Osteocyte (in vitro differentiated cells): ENCODE data around the gene CGA. TPM values are rescaled to one million over a fixed set of nuclear protein-coding genes. Genes with fewer than 3 reads are reported as not detected.

Experiments used
- DNase-seq: peaks from one replicate; pipeline ENCODE4 v3.0.0; 2021; ENCODE audit warnings: mixed read lengths; ENCODE audit not compliant: unreplicated experiment; ENCODE audit errors: extremely low spot score
- H3K27ac Mint-ChIP-seq: one replicate; pipeline ENCODE4 v1.8.0; 2021; ENCODE audit warnings: mild to moderate bottlenecking, mixed read lengths; ENCODE audit not compliant: unreplicated experiment
- H3K27me3 Mint-ChIP-seq: one replicate; pipeline ENCODE4 v1.8.0; 2021; ENCODE audit warnings: mixed read lengths; ENCODE audit not compliant: unreplicated experiment
- H3K36me3 Mint-ChIP-seq: one replicate; pipeline ENCODE4 v1.8.0; 2021; ENCODE audit warnings: mixed read lengths; ENCODE audit not compliant: unreplicated experiment
- H3K4me1 Mint-ChIP-seq: one replicate; pipeline ENCODE4 v1.8.0; 2021; ENCODE audit warnings: mixed read lengths; ENCODE audit not compliant: unreplicated experiment
- H3K4me3 Mint-ChIP-seq: one replicate; pipeline ENCODE4 v1.8.0; 2021; ENCODE audit warnings: mild to moderate bottlenecking, moderate library complexity, mixed read lengths; ENCODE audit not compliant: unreplicated experiment
- H3K9me3 Mint-ChIP-seq: one replicate; pipeline ENCODE4 v1.8.0; 2021; ENCODE audit warnings: mixed read lengths; ENCODE audit not compliant: unreplicated experiment
- CTCF ChIP-seq: fragments of 200-600 bp; sonication (generic); IDR thresholded peaks from 2 replicates; pipeline ENCODE4 v1.5.0; 2021; ENCODE audit warnings: antibody characterized with exemption, mild to moderate bottlenecking, moderate library complexity
- total RNA-seq: library from RNA; stranded (reverse); gene quantifications from 2 replicates; pipeline ENCODE4 v1.2.1, GENCODE V29; 2021

The CGA gene
- total RNA-seq, 1 donor from 2014 or later, result not detected

- peaks cover 41% of the 10 kb centered on the region for H3K27me3 Mint-ChIP-seq
Measured at GRCh38 chr6:87110636-87111035, 15.7 kb upstream of the CGA start.

GRCh38 chr6:87105823-87106222, 10.9 kb upstream of the CGA start:
- no peaks in the 10 kb centered on the region for H3K36me3 Mint-ChIP-seq
- H3K9me3 Mint-ChIP-seq, result no peaks in the 10 kb centered on the region
- TF ChIP-seq CTCF, result no peak

More at GRCh38 chr6:87110636-87111035, 15.7 kb upstream of the CGA start:
- no peak overlapping the region for H3K27ac Mint-ChIP-seq
- no peaks in the 10 kb centered on the region for H3K36me3 Mint-ChIP-seq
- H3K9me3 Mint-ChIP-seq, result no peaks in the 10 kb centered on the region
- H3K4me1 Mint-ChIP-seq, result no peaks in the 10 kb centered on the region
- TF ChIP-seq CTCF, result no peak
- no peak for DNase-seq
- no peak overlapping the region for H3K4me3 Mint-ChIP-seq

GRCh38 chr6:87104667-87105066, 9.8 kb upstream of the CGA start:
- Mint-ChIP-seq H3K4me1 (no peaks in the 10 kb centered on the region), H3K9me3 (no peaks in the 10 kb centered on the region), H3K4me3 (no peak overlapping the region), H3K27ac (no peak overlapping the region), H3K36me3 (no peaks in the 10 kb centered on the region), H3K27me3 (peaks cover 19% of the 10 kb centered on the region)
- no peak for DNase-seq
- no peak for TF ChIP-seq CTCF

More at GRCh38 chr6:87105823-87106222, 10.9 kb upstream of the CGA start:
- Mint-ChIP-seq H3K4me1 (no peaks in the 10 kb centered on the region), H3K27ac (no peak overlapping the region), H3K27me3 (peaks cover 12% of the 10 kb centered on the region), H3K4me3 (no peak overlapping the region)
- no peak for DNase-seq

GRCh38 chr6:87103977-87104601, 9.2 kb upstream of the CGA start:
- no peak overlapping the region for H3K27ac Mint-ChIP-seq
- no peaks in the 10 kb centered on the region for H3K36me3 Mint-ChIP-seq
- peaks cover 22% of the 10 kb centered on the region for H3K27me3 Mint-ChIP-seq
- no peaks in the 10 kb centered on the region for H3K9me3 Mint-ChIP-seq
- H3K4me3 Mint-ChIP-seq, result no peak overlapping the region
- no peak for DNase-seq
- no peaks in the 10 kb centered on the region for H3K4me1 Mint-ChIP-seq
- no peak for TF ChIP-seq CTCF

- H3K36me3 Mint-ChIP-seq, result no peaks in the 10 kb centered on the region
- TF ChIP-seq CTCF, result no peak
- no peak for DNase-seq
- H3K27ac Mint-ChIP-seq, result no peak overlapping the region
- H3K4me1 Mint-ChIP-seq, result no peaks in the 10 kb centered on the region
- H3K27me3 Mint-ChIP-seq, result peaks cover 28% of the 10 kb centered on the region
- H3K9me3 Mint-ChIP-seq, result no peaks in the 10 kb centered on the region
- H3K4me3 Mint-ChIP-seq, result no peak overlapping the region
Measured at GRCh38 chr6:87102151-87102621, 7.3 kb upstream of the CGA start.
